HUES64 (cell line): ENCODE results near the gene FAM3C.

ENCODE experiments used
- H3K27ac ChIP-seq: 2 replicates; pipeline ENCODE4 v1.7.0; 2013; ENCODE audit warnings: low read depth, low read length, inconsistent platforms
- H3K27me3 ChIP-seq: 2 replicates; pipeline ENCODE4 v1.6.1; 2013; ENCODE audit warnings: mild to moderate bottlenecking, low read length; ENCODE audit not compliant: insufficient read depth
- H3K36me3 ChIP-seq: 2 replicates; pipeline ENCODE4 v1.6.1; 2013; ENCODE audit warnings: mild to moderate bottlenecking, low read length; ENCODE audit not compliant: insufficient read depth
- H3K4me1 ChIP-seq: 2 replicates; pipeline ENCODE4 v1.6.1; 2013; ENCODE audit warnings: mild to moderate bottlenecking, low read length, moderate library complexity; ENCODE audit not compliant: insufficient read depth
- H3K4me3 ChIP-seq: 2 replicates; pipeline ENCODE4 v1.5.1; 2013; ENCODE audit warnings: mild to moderate bottlenecking, low read length, moderate library complexity
- H3K9ac ChIP-seq: 2 replicates; pipeline ENCODE4 v1.6.1; 2013; ENCODE audit warnings: mild to moderate bottlenecking, low read depth, low read length
- H3K9me3 ChIP-seq: 2 replicates; pipeline ENCODE4 v1.6.1; 2013; ENCODE audit warnings: low read depth, low read length; ENCODE audit not compliant: insufficient read depth
- WGBS: fragments of 150-250, 120-280 bp; methylation state at CpG from one replicate; pipeline ENCODE4 v1.1.7; 2013; ENCODE audit warnings: missing lambda C conversion rate; 5-methylcytosine and 5-hydroxymethylcytosine counted together

The FAM3C gene

GRCh38 chr7:121376979-121377378 is 19.1 kb downstream of the FAM3C start:
- H3K36me3 ChIP-seq = peaks cover 85% of the 10 kb centered on the region
- H3K27ac ChIP-seq = no peak overlapping the region
- no peaks in the 10 kb centered on the region for H3K4me1 ChIP-seq
- H3K4me3 ChIP-seq = no peak overlapping the region
- no peaks in the 10 kb centered on the region for H3K9me3 ChIP-seq
- H3K9ac ChIP-seq = no peak overlapping the region
- WGBS = 97% methylated on average over 2 of the region's 2 CpGs
- H3K27me3 ChIP-seq = no peaks in the 10 kb centered on the region

GRCh38 chr7:121373177-121373576 is 22.9 kb downstream of the FAM3C start:
- H3K4me1 ChIP-seq = no peaks in the 10 kb centered on the region
- no peaks in the 10 kb centered on the region for H3K9me3 ChIP-seq
- H3K27ac ChIP-seq = no peak overlapping the region
- peaks cover 82% of the 10 kb centered on the region for H3K36me3 ChIP-seq
- no peak overlapping the region for H3K4me3 ChIP-seq
- no peak overlapping the region for H3K9ac ChIP-seq
- H3K27me3 ChIP-seq = no peaks in the 10 kb centered on the region

- H3K9me3 ChIP-seq = no peaks in the 10 kb centered on the region
- H3K27ac ChIP-seq = no peak overlapping the region
- 100% methylated on average over 1 of the region's 2 CpGs for WGBS
- H3K4me3 ChIP-seq = no peak overlapping the region
- H3K27me3 ChIP-seq = no peaks in the 10 kb centered on the region
- H3K36me3 ChIP-seq = peaks cover 82% of the 10 kb centered on the region
- peaks cover 5% of the 10 kb centered on the region; the same call in 1 of the 2 replicates for H3K4me1 ChIP-seq
- H3K9ac ChIP-seq = no peak overlapping the region
These were observed 23.6 kb downstream of the FAM3C start for GRCh38 chr7:121372376-121373010.

- Histone ChIP-seq H3K36me3 (peaks cover 79% of the 10 kb centered on the region), H3K4me1 (peaks cover 7% of the 10 kb centered on the region; the same call in 1 of the 2 replicates), H3K27me3 (no peaks in the 10 kb centered on the region), H3K27ac (no peak overlapping the region), H3K4me3 (no peak overlapping the region), H3K9ac (no peak overlapping the region), H3K9me3 (no peaks in the 10 kb centered on the region)
- WGBS = 97% methylated on average over 1 of the region's 2 CpGs
These were observed 24.2 kb downstream of the FAM3C start for GRCh38 chr7:121371883-121372282.

- H3K9me3 ChIP-seq = no peaks in the 10 kb centered on the region
- H3K4me1 ChIP-seq = peaks cover 7% of the 10 kb centered on the region; the same call in 1 of the 2 replicates
- H3K27me3 ChIP-seq = no peaks in the 10 kb centered on the region
- 91% methylated on average over 1 of the region's 1 CpG for WGBS
- H3K27ac ChIP-seq = no peak overlapping the region
- no peak overlapping the region for H3K4me3 ChIP-seq
- H3K36me3 ChIP-seq = peaks cover 78% of the 10 kb centered on the region
- H3K9ac ChIP-seq = no peak overlapping the region
These were observed 24.7 kb downstream of the FAM3C start for GRCh38 chr7:121371367-121371766.

- Histone ChIP-seq H3K4me3 (no peak overlapping the region), H3K27me3 (no peaks in the 10 kb centered on the region), H3K27ac (no peak overlapping the region), H3K9ac (no peak overlapping the region), H3K4me1 (peaks cover 10% of the 10 kb centered on the region; the same call in 1 of the 2 replicates), H3K36me3 (peaks cover 77% of the 10 kb centered on the region), H3K9me3 (no peaks in the 10 kb centered on the region)
- 95% methylated on average over 2 of the region's 2 CpGs for WGBS
These were observed 26.6 kb downstream of the FAM3C start for GRCh38 chr7:121369462-121369861.

- Histone ChIP-seq H3K9ac (no peak overlapping the region), H3K27ac (no peak overlapping the region), H3K9me3 (no peaks in the 10 kb centered on the region), H3K4me1 (peaks cover 12% of the 10 kb centered on the region; the same call in 1 of the 2 replicates), H3K4me3 (no peak overlapping the region), H3K27me3 (no peaks in the 10 kb centered on the region), H3K36me3 (peaks cover 78% of the 10 kb centered on the region)
- 92% methylated on average over 2 of the region's 2 CpGs for WGBS
These were observed 29.2 kb downstream of the FAM3C start for GRCh38 chr7:121366852-121367431.

- peaks cover 21% of the 10 kb centered on the region for H3K4me1 ChIP-seq
- H3K27ac ChIP-seq = no peak overlapping the region
- H3K9ac ChIP-seq = no peak overlapping the region
- WGBS = 99% methylated on average over 4 of the region's 5 CpGs
- H3K36me3 ChIP-seq = peaks cover 95% of the 10 kb centered on the region
- no peak overlapping the region for H3K4me3 ChIP-seq
- H3K9me3 ChIP-seq = no peaks in the 10 kb centered on the region
- H3K27me3 ChIP-seq = no peaks in the 10 kb centered on the region
These were observed 35.5 kb downstream of the FAM3C start for GRCh38 chr7:121360564-121360963.

- WGBS = 100% methylated on average over 1 of the region's 2 CpGs
- H3K36me3 ChIP-seq = peaks cover 98% of the 10 kb centered on the region
- no peak overlapping the region for H3K27ac ChIP-seq
- H3K27me3 ChIP-seq = no peaks in the 10 kb centered on the region
- no peaks in the 10 kb centered on the region for H3K9me3 ChIP-seq
- no peak overlapping the region for H3K4me3 ChIP-seq
- H3K4me1 ChIP-seq = peaks cover 16% of the 10 kb centered on the region
- no peak overlapping the region for H3K9ac ChIP-seq
These were observed 40.5 kb downstream of the FAM3C start for GRCh38 chr7:121355574-121355973.

GRCh38 chr7:121352323-121352722 is 43.8 kb downstream of the FAM3C start:
- peaks cover 70% of the 10 kb centered on the region for H3K36me3 ChIP-seq
- no peak overlapping the region for H3K9ac ChIP-seq
- H3K9me3 ChIP-seq = no peaks in the 10 kb centered on the region
- H3K27me3 ChIP-seq = no peaks in the 10 kb centered on the region
- 92% methylated on average over 3 of the region's 3 CpGs for WGBS
- no peaks in the 10 kb centered on the region for H3K4me1 ChIP-seq
- H3K4me3 ChIP-seq = no peak overlapping the region
- H3K27ac ChIP-seq = no peak overlapping the region

GRCh38 chr7:121351682-121352081 is 44.4 kb downstream of the FAM3C start:
- Histone ChIP-seq H3K27me3 (no peaks in the 10 kb centered on the region), H3K9ac (no peak overlapping the region), H3K36me3 (peaks cover 64% of the 10 kb centered on the region), H3K9me3 (no peaks in the 10 kb centered on the region), H3K4me3 (no peak overlapping the region), H3K27ac (no peak overlapping the region), H3K4me1 (no peaks in the 10 kb centered on the region)
